GM18517 (cell line): Measurements from ENCODE around the gene ZNF846.
"Not testable (repeated sequence)": the region's sequence is repeated elsewhere in the genome, so short reads cannot be mapped to it uniquely, and the experiment has no call there.

Experiments
- ATAC-seq: cut with Tn5 transposase; IDR thresholded peaks from one replicate; pipeline ENCODE4 v1.9.1; 2021; ENCODE audit warnings: mild to moderate bottlenecking, moderate library complexity; ENCODE audit not compliant: unreplicated experiment

The ZNF846 gene

DNA sequence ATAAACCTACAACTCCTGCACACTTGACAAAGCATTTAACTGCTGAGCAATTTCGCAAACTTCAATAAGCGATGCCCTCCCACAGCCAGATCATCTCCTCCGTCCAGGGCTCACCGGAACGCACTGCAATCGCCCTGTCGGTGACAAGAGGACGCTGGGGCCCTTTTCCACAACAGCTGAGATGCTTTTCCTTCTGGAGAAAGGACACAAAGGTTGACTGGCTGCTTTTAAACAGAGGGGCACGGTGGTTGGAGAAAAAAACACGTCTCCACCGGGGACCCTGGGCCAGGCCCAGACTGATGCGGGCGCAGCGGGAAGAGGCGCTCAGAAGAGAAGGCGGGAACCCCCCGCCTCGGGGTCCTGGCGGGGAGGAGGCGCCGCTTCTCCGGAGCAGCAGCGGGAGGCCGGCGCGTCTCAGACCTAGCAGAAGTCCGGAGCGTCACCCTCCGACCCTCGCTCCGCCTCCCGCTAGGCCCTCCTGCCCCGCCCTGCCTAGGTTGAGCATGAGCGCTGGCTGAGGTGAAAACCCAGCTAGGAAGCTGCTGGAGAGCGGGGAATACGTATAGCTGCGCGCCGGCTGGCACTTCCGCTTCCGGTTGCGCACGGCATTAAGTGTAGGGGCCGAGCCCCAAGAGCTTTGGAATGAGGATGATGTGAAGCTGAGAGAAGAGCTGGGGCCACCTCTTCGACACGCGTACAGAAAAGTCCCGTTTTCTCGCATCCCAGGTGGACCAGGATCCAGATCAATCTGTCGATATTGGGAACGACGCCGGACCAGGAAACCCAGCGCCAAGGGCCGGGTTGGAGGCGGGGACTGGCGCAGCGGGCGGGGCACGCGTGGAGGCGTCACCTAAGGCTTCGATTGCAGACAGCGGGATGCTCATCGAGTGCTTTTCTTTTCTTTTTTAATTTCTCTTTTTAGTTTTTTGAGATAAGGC lies at the start of gene ZNF846:
ZNF846 (minus strand) TSS at position 564 of the 938 bp plus-strand sequence. CDS start 3,788 bp downstream, outside the sequence.
- ATAC-seq, result peak; percentile 93

DNA sequence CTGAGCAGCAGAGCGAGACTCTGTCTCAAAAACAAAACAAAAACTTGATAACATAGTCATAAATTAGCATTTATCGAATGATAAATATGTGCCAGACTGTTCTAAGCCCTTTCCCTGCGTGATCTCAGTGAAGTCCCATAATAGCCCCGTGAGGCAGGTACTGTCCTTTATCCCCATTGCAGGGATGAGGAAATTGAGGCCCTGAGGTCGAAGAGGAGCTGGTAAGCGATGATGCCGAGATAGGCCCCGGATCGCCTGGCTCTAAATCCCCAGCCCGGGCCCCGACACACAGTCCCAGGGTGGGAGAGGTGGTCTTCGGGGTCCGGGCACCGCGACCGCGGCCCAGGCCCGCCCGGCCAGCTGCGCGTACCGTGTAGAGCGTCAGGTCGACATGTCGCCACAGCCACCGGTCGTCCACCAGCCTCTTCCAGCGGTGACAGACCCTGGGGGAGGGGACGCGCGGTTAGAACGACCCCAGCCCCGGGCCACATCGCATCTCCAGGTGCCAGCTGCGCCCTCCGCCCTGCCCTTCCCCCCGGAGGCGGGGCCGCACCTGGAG lies 49.7 kb upstream of the ZNF846 start:
- ATAC-seq, result peak; percentile 1

DNA sequence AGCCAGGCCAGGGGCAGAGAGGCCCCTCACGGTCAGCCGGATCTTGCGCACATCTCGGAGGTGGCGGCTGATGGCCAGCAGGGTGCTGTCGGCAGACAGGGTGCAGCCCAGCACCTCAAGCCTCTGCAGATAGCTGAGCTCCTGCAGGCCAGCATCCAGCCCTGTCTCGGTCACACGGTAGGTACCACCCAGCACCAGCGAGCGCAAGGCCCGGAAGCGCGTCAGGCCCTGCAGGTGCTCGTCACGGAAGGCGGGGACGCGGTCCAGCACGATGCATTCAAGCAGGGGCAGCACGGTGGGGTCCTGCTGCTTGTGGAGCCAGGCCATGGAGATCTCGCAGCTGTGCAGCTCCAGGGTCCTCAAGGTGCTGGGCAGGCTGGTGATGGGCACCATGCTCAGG lies 42.6 kb upstream of the ZNF846 start:
- no peak for ATAC-seq

DNA sequence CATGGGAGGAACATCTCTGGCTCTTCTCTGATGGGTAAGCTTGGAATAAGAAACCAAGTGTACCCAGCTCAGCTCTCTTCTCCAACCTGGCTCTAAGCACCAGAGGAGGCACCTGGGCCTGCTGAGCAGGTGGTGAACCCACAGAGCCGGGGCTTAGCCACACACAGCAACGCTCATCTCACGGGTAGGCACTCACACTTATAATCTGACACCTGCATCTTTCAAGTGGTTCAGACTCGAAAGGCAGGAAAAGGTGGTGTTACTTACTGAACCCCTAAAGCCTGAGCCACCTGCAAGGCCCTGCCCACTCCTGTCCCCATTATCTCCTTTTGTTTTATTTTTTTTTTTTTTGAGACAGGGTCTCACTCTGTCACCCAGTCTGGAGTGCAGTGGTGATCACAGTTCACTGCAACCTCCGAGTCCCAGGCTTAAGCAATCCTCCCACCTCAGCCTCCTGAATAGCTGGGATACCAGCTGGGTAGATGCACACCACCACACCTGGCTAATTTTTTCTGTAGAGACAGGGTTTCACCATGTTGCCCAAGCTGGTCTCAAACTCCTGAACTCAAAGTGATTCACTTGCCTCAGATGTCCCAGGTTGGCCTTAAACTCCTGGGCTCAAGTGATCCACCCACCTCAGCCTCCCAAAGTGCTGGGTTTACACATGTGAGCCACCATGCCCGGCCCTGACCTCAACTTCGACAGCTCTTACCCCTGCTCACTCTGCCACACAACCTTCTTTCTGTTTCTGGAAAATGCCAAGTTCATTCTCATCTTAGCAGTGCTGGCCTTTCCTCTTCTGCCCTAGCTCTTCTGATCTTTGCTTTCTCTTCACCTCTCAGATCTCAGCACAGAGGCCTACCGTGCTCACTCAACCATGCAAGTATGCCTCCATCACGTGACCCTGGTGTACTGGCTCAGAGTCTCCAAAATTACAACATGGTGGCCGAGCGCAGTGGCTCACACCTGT lies 40.6 kb upstream of the ZNF846 start:
- no peak for ATAC-seq

DNA sequence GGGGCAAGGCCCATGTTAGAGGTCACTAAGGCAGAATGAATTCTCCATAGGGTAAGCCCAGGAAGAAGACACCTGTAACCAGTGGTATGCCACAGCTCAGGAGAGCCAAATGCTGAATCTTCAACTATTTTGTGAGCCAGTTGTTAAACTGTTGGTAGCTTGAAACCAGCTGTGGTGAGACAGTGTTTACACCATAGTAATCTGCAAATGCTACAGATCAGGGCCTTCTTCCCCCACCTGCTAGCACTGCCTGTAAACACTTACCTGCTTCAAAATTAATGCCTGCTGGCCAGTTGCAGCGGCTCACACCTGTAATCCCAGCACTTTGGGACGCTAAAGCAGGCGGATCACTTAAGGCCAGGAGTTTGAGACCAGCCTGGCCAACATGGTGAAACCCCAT lies 38.3 kb upstream of the ZNF846 start:
- ATAC-seq, result no peak

DNA sequence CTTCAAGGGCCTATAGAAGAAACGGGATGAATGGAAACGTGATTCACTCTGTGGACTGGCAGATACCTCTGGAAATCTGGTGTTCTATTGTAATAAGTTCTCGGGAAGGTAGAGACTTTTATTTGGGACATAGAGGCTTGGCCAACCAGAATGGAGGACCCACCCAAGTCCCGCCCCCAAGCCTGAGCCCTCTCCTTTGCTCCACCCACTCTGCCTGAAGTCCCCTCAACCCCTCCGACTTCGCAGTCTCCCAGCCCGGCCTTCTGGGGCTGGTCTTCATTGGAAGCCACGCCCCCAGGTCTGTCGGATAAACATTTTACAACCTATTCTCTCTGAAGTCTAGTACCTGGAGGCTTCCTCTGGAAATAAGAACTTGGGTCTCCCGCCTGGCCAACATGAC lies 33.4 kb upstream of the ZNF846 start:
- no peak for ATAC-seq

DNA sequence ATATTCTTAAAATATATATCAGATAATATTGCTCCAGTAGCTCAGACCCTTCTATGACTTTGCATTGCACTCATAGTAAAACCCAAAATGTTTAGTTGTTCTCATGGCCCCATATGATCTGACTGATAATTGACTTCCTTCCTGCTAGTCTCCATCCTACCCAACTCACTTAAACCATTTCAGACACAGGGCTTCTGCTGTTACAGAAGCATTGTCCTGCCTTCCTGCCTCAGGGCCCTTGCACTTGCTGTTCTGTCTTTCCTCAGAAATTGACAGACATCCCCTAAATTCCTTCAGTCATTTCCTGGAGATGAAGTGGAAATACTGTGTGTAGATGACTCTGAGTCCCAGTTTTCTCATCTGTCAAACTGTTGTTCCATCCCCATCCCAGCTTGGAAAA lies 30.6 kb upstream of the ZNF846 start:
- ATAC-seq, result no peak

DNA sequence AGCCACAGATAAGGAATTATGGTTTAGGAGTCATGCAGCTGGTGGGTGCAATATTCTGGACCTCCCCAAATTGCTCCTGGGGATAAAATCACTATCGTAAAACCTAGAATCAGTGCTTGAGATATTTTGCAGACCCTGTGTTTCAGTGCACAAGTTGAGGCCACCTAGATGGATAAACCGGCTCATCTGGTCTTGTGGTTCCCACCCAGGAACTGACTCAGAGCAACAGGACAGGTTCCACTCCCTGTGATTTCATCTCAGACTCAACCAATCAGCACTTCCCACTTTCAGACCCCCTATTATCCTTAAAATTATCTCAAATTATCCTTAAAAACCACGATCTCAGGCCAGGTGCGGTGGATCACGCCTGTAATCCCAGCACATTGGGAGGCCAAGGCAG lies 29.3 kb upstream of the ZNF846 start:
- no peak for ATAC-seq

DNA sequence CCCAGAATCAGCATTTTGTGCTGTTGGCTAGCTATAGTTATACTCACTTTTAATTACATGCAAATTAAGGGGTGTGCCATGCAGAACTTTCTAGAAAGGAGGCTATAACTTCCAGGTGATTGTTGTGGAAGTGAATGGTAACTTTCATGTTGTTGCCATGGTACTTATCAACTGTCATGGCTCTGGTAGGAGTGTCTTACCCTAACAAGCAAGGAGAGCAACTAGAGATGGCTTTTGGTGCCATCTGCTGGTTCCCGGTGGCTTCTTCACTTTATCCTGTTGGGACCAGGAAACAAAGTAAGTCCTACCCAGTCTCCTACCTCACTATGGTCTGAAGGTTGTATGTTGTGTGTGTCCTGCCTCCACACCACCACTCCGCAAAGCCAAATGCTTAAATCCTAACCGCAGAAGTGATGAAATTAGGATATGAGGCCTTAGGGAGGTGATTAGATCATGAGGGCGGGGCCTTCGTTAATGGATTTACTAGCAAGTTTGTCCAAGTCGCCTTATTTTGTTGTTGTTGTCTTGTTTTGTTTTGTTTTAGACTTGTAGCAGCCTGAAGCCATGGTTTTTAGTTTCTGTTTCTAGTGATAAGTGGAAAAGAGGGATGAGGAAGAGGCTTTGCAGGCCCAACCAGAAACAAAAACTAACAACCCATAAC lies 27.7 kb upstream of the ZNF846 start:
- ATAC-seq, result peak; percentile 66

DNA sequence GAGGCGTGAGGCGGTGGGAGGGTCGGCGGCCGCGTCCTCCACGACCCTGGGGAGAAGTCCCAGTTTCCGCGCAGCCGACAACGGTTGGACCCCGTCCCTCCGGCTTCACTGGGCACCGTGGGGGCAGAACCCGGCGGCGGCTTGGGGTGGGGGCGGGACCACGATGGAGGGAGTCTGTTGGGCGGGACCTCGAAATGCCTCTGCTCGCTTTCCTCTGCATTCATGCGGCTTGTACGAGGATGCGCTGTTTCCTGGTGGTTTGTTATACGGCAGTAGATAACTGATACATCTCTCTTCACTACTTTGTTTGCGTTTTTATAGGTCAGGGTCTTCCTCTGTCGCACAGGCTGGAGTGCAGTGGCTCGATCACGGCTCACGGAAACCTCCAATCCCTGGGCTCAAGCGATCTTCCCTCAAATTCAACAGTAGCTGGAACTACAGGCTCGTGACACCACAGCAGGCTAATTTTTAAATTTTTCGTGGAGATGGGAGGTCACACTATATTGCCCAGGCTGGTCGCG lies 24.6 kb upstream of the ZNF846 start:
- no peak for ATAC-seq

DNA sequence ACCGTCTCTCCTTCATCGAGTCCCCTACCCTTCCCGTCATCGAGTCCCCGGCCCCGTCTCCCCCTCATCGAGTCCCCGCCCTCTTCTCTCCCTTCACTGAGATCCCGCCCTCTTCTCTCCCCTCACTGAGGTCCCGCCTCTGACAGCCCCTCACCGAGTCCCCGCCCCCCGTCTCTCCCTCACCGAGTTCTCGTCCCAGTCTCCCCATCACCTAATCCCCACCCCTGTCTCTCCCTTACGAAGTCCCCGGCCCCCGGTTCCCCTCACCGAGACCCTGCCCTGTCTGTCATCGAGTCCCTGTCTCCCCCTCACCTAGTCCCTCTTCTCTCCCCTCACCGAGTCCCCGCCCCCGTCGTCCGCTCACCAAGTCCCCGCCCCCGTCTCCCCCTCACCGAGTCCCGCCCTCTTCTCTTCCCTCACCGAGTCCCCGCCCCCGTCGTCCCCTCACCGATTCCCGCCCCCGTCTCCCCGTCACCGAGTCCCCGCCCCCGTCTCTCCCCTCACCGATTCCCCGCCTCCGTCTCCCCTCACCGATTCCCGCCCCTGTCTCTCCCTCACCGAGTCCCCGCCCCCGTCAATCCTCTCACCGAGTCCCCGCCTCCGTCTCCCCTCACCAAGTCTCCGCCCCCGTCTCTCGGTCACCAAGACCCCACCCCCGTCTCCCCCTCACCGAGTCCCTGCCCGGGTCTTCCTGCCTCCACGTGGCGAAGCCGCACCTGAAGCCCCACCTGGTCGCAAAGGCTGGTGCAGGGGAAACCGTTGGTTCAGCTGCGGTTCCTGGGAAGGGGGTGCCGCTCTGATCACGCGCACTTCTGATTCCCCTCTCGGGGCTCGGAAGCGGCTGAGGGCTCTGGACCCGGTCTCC lies 23.9 kb upstream of the ZNF846 start:
- no peak for ATAC-seq

DNA sequence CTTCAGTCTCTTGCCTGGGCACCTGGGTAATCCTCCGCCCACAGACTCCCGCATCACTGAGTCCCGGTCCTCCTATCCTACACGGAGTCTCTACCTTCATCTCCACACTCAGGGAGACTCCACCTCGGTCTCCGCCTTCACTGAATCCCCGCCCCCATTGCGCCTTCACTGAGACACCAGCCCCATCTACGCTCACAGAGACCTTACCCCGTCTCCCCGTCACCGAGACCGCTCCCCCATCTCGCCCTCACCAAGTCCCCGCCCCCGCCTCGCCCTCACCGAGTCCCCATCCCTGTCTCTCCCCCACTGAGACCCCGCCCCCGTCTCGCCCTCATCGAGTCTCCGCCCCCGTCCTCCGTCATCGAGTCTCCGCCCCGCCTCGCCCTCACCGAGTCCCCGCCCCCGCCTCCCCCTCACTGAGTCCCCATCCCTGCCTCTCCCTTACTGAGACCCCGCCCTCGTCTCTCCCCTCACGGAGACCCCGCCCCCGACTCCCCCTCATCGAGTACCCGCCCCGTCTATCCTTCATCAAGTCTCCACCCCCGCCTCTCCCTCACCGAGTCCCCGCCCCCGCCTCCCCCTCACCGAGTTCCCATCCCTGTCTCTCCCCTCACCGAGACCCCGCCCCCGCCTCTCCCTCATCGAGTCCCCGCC lies 23.1 kb upstream of the ZNF846 start:
- no peak for ATAC-seq

DNA sequence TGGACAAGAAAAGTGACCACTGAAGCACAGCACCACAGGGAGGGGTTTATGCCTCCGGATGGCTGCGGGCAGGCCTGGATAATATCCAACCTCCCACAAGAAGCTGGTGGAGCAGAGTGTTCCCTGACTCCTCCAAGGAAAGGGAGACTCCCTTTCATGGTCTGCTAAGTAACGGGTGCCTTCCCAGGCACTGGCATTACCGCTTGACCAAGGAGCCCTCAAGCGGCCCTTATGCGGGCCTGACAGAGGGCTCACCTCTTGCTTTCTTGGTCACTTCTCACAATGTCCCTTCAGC lies 22.5 kb upstream of the ZNF846 start:
- not testable (repeated sequence) for ATAC-seq

DNA sequence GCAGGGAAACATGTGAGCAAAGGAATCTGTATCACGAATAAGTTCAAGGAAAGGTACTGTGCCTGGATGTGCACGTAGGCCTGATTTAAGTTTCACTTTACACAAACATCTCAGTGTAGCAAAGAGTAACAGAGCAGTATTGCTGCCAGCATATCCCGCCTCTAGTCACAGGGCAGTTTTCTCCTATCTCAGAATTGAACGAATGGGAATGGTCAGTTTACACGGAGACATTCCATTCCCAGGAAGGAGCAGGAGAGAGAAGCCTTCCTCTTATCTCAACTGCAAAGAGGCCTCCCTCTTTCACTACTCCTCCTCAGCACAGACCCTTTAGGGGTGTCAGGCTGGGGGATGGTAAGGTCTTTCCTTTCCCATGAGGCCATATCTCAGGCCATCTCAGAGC lies 21.0 kb upstream of the ZNF846 start:
- ATAC-seq, result not testable (repeated sequence)

DNA sequence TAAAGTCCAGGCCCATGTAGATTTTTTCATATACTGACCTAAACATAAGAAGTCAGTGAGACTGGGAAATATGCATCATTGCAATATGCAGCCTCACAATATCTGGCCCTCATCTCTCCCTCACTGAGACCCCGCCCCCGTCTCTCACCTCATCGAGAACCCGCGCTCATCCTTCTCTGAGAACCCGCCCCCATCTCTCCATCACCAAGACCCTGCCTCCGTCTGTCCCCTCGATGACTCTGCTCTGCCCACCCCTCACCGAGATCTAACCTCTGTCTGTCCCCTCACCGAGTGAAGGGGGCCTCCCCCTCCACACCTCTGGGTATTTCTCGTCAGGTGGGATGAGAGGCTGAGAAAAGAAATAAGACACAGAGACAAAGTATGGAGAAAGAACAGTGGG lies 20.5 kb upstream of the ZNF846 start:
- no peak for ATAC-seq

DNA sequence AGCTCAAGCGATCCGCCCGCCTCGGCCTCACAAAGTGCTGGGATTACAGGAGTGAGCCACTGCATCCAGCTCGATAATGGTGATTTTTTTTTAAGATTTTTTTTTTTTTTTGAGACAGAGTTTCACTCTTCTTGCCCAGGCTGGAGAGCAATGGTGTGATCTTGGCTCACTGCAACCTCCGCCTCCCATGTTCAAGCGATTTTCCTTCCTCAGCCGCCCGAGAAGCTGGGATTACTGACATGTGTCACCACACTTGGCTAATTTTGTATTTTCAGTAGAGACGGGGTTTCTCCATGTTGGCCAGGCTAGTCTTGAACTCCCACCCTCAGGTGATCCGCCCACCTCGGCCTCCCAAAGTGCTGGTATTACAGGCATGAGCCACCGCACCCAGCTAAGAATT lies 20.1 kb upstream of the ZNF846 start:
- ATAC-seq, result not testable (repeated sequence)

DNA sequence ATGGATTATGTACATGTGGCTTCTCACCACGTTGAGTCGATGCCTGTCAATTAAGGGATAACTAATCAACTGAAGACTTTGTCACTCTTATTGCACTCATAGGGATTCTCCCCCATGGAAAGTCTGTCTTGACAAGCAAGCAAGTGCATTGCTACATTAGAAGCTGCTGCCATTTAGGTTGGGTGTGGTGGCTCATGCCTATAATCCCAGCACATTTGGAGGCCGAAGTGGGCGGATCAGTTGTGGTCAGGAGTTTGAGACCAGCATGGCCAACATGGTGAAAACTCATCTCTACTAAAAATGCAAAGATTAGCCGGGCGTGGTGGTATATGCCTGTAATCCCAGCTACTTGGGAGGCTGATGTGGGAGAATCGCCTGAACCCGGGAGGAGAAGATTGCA lies 18.3 kb upstream of the ZNF846 start:
- ATAC-seq, result no peak

DNA sequence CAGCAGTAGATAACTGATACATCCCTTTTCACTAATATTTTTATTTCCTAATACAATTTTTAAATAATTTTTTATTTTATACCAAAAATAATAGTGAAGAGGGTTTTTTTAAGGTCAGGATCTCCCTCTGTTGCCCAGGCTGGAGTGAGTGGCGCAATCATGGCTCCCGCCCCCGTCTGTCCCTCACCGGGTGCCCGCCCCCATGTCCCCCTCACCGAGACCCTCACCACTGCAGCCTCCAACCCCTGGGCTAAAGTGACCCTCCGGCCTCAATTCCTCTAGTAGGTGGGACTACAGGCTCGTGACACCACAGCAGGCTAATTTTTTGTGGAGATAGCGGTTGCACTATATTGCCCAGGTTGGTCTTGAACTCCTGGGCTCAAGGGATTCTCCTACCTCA lies 17.8 kb upstream of the ZNF846 start:
- no peak for ATAC-seq
